Measurements from ENCODE around the gene OR7G2. TPM values are rescaled to one million over a fixed set of nuclear protein-coding genes. Genes with fewer than 3 reads are reported as not detected.

OR7G2 gene
- not detected in 2 replicates for total RNA-seq

- no peaks in the 10 kb centered on the region for H3K36me3 Mint-ChIP-seq (ENCODE audit: low read depth)
- intact Hi-C loops (cut with micrococcal nuclease): no loop called here
- no peak within 1 kb of the TSS for H3K27ac Mint-ChIP-seq
- no peaks in the 10 kb centered on the region for H3K9me3 Mint-ChIP-seq
- no peak for DNase-seq (ENCODE audit: low spot score)
- H3K4me1 Mint-ChIP-seq (ENCODE audit: low read depth): no peaks in the 10 kb centered on the region
- H3K27me3 Mint-ChIP-seq (ENCODE audit: insufficient read depth): no peaks in the 10 kb centered on the region
- no peak within 1 kb of the TSS for H3K4me3 Mint-ChIP-seq
These were observed at the start of gene OR7G2 for GRCh38 chr19:9107375-9107774. TSS of gene OR7G2 (minus strand) at chr19:9107475. CDS start at chr19:9103243, 4,232 bp downstream.

GRCh38 chr19:9156304-9156703 lies 49.0 kb upstream of the OR7G2 start:
- intact Hi-C loops (cut with micrococcal nuclease): no loop called here
- no peak overlapping the region for H3K4me3 Mint-ChIP-seq
- peaks cover 69% of the 10 kb centered on the region for H3K9me3 Mint-ChIP-seq
- peaks cover 98% of the 10 kb centered on the region for H3K36me3 Mint-ChIP-seq (ENCODE audit: low read depth)
- H3K4me1 Mint-ChIP-seq (ENCODE audit: low read depth): no peaks in the 10 kb centered on the region
- no peaks in the 10 kb centered on the region for H3K27me3 Mint-ChIP-seq (ENCODE audit: insufficient read depth)
- no peak for DNase-seq (ENCODE audit: low spot score)
- H3K27ac Mint-ChIP-seq: no peak overlapping the region

GRCh38 chr19:9155591-9155990 lies 48.3 kb upstream of the OR7G2 start:
- Mint-ChIP-seq H3K9me3 (peaks cover 69% of the 10 kb centered on the region), H3K4me1 (ENCODE audit: low read depth) (no peaks in the 10 kb centered on the region), H3K27ac (no peak overlapping the region), H3K36me3 (ENCODE audit: low read depth) (peaks cover 98% of the 10 kb centered on the region), H3K4me3 (no peak overlapping the region), H3K27me3 (ENCODE audit: insufficient read depth) (no peaks in the 10 kb centered on the region)
- DNase-seq (ENCODE audit: low spot score): no peak
- intact Hi-C loops (cut with micrococcal nuclease): no loop called here

GRCh38 chr19:9151367-9151766 lies 44.1 kb upstream of the OR7G2 start:
- H3K27me3 Mint-ChIP-seq (ENCODE audit: insufficient read depth): no peaks in the 10 kb centered on the region
- H3K36me3 Mint-ChIP-seq (ENCODE audit: low read depth): peaks cover 93% of the 10 kb centered on the region
- intact Hi-C loops (cut with micrococcal nuclease): no loop called here
- no peak overlapping the region for H3K4me3 Mint-ChIP-seq
- no peak for DNase-seq (ENCODE audit: low spot score)
- H3K9me3 Mint-ChIP-seq: peaks cover 87% of the 10 kb centered on the region
- no peak overlapping the region for H3K27ac Mint-ChIP-seq
- H3K4me1 Mint-ChIP-seq (ENCODE audit: low read depth): no peaks in the 10 kb centered on the region

- Mint-ChIP-seq H3K4me3 (no peak overlapping the region), H3K36me3 (ENCODE audit: low read depth) (peaks cover 89% of the 10 kb centered on the region), H3K27ac (no peak overlapping the region), H3K4me1 (ENCODE audit: low read depth) (no peaks in the 10 kb centered on the region), H3K27me3 (ENCODE audit: insufficient read depth) (no peaks in the 10 kb centered on the region), H3K9me3 (peaks cover 86% of the 10 kb centered on the region)
- intact Hi-C loops (cut with micrococcal nuclease): no loop called here
- no peak for DNase-seq (ENCODE audit: low spot score)
These were observed 43.4 kb upstream of the OR7G2 start for GRCh38 chr19:9150650-9151049.

GRCh38 chr19:9149997-9150396 lies 42.7 kb upstream of the OR7G2 start:
- Mint-ChIP-seq H3K36me3 (ENCODE audit: low read depth) (peaks cover 88% of the 10 kb centered on the region), H3K27ac (no peak overlapping the region), H3K4me1 (ENCODE audit: low read depth) (no peaks in the 10 kb centered on the region), H3K27me3 (ENCODE audit: insufficient read depth) (no peaks in the 10 kb centered on the region), H3K4me3 (no peak overlapping the region), H3K9me3 (peaks cover 86% of the 10 kb centered on the region)
- intact Hi-C loops (cut with micrococcal nuclease): no loop called here
- no peak for DNase-seq (ENCODE audit: low spot score)

GRCh38 chr19:9148697-9149096 lies 41.4 kb upstream of the OR7G2 start:
- Mint-ChIP-seq H3K27me3 (ENCODE audit: insufficient read depth) (no peaks in the 10 kb centered on the region), H3K4me1 (ENCODE audit: low read depth) (no peaks in the 10 kb centered on the region), H3K9me3 (peaks cover 85% of the 10 kb centered on the region), H3K27ac (no peak overlapping the region), H3K36me3 (ENCODE audit: low read depth) (peaks cover 86% of the 10 kb centered on the region), H3K4me3 (no peak overlapping the region)
- no peak for DNase-seq (ENCODE audit: low spot score)
- intact Hi-C loops (cut with micrococcal nuclease): no loop called here

- no peak overlapping the region for H3K4me3 Mint-ChIP-seq
- intact Hi-C loops (cut with micrococcal nuclease): no loop called here
- H3K36me3 Mint-ChIP-seq (ENCODE audit: low read depth): peaks cover 81% of the 10 kb centered on the region
- no peak overlapping the region for H3K27ac Mint-ChIP-seq
- DNase-seq (ENCODE audit: low spot score): no peak
- peaks cover 11% of the 10 kb centered on the region for H3K4me1 Mint-ChIP-seq (ENCODE audit: low read depth)
- H3K27me3 Mint-ChIP-seq (ENCODE audit: insufficient read depth): no peaks in the 10 kb centered on the region
- peaks cover 81% of the 10 kb centered on the region for H3K9me3 Mint-ChIP-seq
These were observed 39.6 kb upstream of the OR7G2 start for GRCh38 chr19:9146882-9147281.

- Mint-ChIP-seq H3K4me1 (ENCODE audit: low read depth) (peaks cover 21% of the 10 kb centered on the region), H3K27ac (no peak overlapping the region), H3K27me3 (ENCODE audit: insufficient read depth) (no peaks in the 10 kb centered on the region), H3K9me3 (peaks cover 64% of the 10 kb centered on the region), H3K36me3 (ENCODE audit: low read depth) (peaks cover 66% of the 10 kb centered on the region), H3K4me3 (no peak overlapping the region)
- intact Hi-C loops (cut with micrococcal nuclease): no loop called here
- no peak for DNase-seq (ENCODE audit: low spot score)
These were observed 37.6 kb upstream of the OR7G2 start for GRCh38 chr19:9144920-9145319.

GRCh38 chr19:9140159-9140874 lies 33.0 kb upstream of the OR7G2 start, which contains the start of gene ZNF317:
TSS of gene ZNF317 (plus strand) at chr19:9140397. CDS start at chr19:9156017, 15,620 bp downstream.
- Mint-ChIP-seq H3K27me3 (ENCODE audit: insufficient read depth) (no peaks in the 10 kb centered on the region), H3K27ac (peak within 1 kb of the TSS; percentile 94), H3K9me3 (peaks cover 26% of the 10 kb centered on the region), H3K36me3 (ENCODE audit: low read depth) (peaks cover 28% of the 10 kb centered on the region), H3K4me3 (peak within 1 kb of the TSS; percentile 95), H3K4me1 (ENCODE audit: low read depth) (peaks cover 33% of the 10 kb centered on the region)
- intact Hi-C loops (cut with micrococcal nuclease): loop anchor here (1.0 kb wide), 7 partner anchors 169 to 695 kb away; partner anchors contain the start of genes MBD3L1, PIN1, ZNF266 and ZNF558
- DNase-seq (ENCODE audit: low spot score): peak; percentile 88

- Mint-ChIP-seq H3K4me1 (ENCODE audit: low read depth) (peaks cover 33% of the 10 kb centered on the region), H3K36me3 (ENCODE audit: low read depth) (peaks cover 24% of the 10 kb centered on the region), H3K27ac (peak overlapping the region; percentile 94), H3K4me3 (peak overlapping the region; percentile 95), H3K27me3 (ENCODE audit: insufficient read depth) (no peaks in the 10 kb centered on the region), H3K9me3 (peaks cover 19% of the 10 kb centered on the region)
- intact Hi-C loops (cut with micrococcal nuclease): loop anchor here (1.0 kb wide), 7 partner anchors 170 to 696 kb away; partner anchors contain the start of genes MBD3L1, PIN1, ZNF266 and ZNF558
- no peak for DNase-seq (ENCODE audit: low spot score)
These were observed 32.4 kb upstream of the OR7G2 start for GRCh38 chr19:9139609-9140158.

GRCh38 chr19:9132422-9132821 lies 25.1 kb upstream of the OR7G2 start:
- H3K36me3 Mint-ChIP-seq (ENCODE audit: low read depth): no peaks in the 10 kb centered on the region
- no peak overlapping the region for H3K27ac Mint-ChIP-seq
- no peaks in the 10 kb centered on the region for H3K9me3 Mint-ChIP-seq
- peaks cover 7% of the 10 kb centered on the region for H3K4me1 Mint-ChIP-seq (ENCODE audit: low read depth)
- peaks cover 3% of the 10 kb centered on the region for H3K27me3 Mint-ChIP-seq (ENCODE audit: insufficient read depth)
- H3K4me3 Mint-ChIP-seq: no peak overlapping the region
- intact Hi-C loops (cut with micrococcal nuclease): no loop called here
- no peak for DNase-seq (ENCODE audit: low spot score)

- Mint-ChIP-seq H3K36me3 (ENCODE audit: low read depth) (no peaks in the 10 kb centered on the region), H3K4me1 (ENCODE audit: low read depth) (no peaks in the 10 kb centered on the region), H3K27me3 (ENCODE audit: insufficient read depth) (peaks cover 5% of the 10 kb centered on the region), H3K9me3 (no peaks in the 10 kb centered on the region), H3K4me3 (no peak overlapping the region), H3K27ac (no peak overlapping the region)
- intact Hi-C loops (cut with micrococcal nuclease): no loop called here
- no peak for DNase-seq (ENCODE audit: low spot score)
These were observed 23.7 kb upstream of the OR7G2 start for GRCh38 chr19:9130965-9131364.

Data from activated T-helper 1 cell treated with anti-CD3 and anti-CD28 coated beads, Interleukin-12 subunit alpha, Interleukin-12 subunit beta, Interleukin-2, Interleukin-4 antibody, amounts not matched to agents 30 ng/mL and 10 ng/mL and 1 ng/mL, durations not matched to agents 14 hours and 24 hours and 36 hours (primary cell).